ENCODE results near the gene ASGR1. TPM values are rescaled to one million over a fixed set of nuclear protein-coding genes. Genes with fewer than 3 reads are reported as not detected.
A peak's percentile ranks its signal among the peaks of the same experiment; 100 is the strongest.

The ASGR1 gene
- total RNA-seq, 4 donors from 2014 or later = 0.54 to 1.2 TPM; not detected in 2

DNA sequence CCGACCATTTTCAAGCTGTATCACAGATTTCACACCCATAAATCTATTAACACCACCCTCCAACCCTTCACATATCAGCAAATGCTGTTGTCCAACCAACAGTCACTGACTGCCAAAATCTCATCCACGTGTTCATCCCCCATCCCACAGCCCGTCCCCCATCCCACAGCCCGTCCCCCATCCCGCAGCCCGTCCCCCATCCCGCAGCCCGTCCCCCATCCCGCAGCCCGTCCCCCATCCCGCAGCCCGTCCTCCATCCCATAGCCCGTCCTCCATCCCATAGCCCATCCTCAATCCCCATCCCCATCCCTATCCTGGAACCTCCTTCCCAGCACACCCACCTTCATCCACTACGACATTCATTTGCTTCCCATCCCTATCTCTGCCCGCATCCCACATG is 26.4 kb upstream of the ASGR1 start:
- TF ChIP-seq POLR2A (IDR thresholded peaks at IDR 0.05) = no peak
- TF ChIP-seq EP300 (IDR thresholded peaks at IDR 0.05) = no peak
- TF ChIP-seq POLR2AphosphoS5 (IDR thresholded peaks at IDR 0.05) = no peak
- TF ChIP-seq CTCF (IDR thresholded peaks at IDR 0.05) = no peak
- WGBS, 2 donors (ENCODE audit: low coverage in 1 of 2) = 33 to 48% methylated on average over 3 to 15 of the region's 15 CpGs
- peak overlapping the region; percentile 57 to 59 for H3K4me3 ChIP-seq
- H3K4me1 ChIP-seq = peaks cover 0 to 49% (median 3%) of the 10 kb centered on the region in 3 donors
- no peaks in the 10 kb centered on the region for H3K27me3 ChIP-seq
- H3K36me3 ChIP-seq = peaks cover 0 to 34% of the 10 kb centered on the region in 2 donors
- H3K9me3 ChIP-seq = no peaks in the 10 kb centered on the region
- H3K27ac ChIP-seq = peak overlapping the region; percentile 30 to 84 (median 72)
- no peak for ATAC-seq

GRCh38 chr17:7204828-7205461 is 25.8 kb upstream of the ASGR1 start:
- Histone ChIP-seq H3K36me3 (peaks cover 0 to 40% of the 10 kb centered on the region in 2 donors), H3K27me3 (no peaks in the 10 kb centered on the region), H3K4me1 (peaks cover 0 to 49% (median 3%) of the 10 kb centered on the region in 3 donors), H3K9me3 (no peaks in the 10 kb centered on the region), H3K4me3 (peak overlapping the region; percentile 57 to 59), H3K27ac (peak overlapping the region; percentile 30 to 84 (median 72))
- peak; percentile 95 for ATAC-seq
- WGBS, 2 donors (ENCODE audit: low coverage in 1 of 2) = 0% methylated on average over 2 to 20 of the region's 34 CpGs
- TF ChIP-seq CTCF (IDR thresholded peaks at IDR 0.05) (no peak), POLR2AphosphoS5 (IDR thresholded peaks at IDR 0.05) (peak; percentile 27), EP300 (IDR thresholded peaks at IDR 0.05) (no peak), POLR2A (IDR thresholded peaks at IDR 0.05) (peak in 1 of 2 donors; percentile 9)

DNA sequence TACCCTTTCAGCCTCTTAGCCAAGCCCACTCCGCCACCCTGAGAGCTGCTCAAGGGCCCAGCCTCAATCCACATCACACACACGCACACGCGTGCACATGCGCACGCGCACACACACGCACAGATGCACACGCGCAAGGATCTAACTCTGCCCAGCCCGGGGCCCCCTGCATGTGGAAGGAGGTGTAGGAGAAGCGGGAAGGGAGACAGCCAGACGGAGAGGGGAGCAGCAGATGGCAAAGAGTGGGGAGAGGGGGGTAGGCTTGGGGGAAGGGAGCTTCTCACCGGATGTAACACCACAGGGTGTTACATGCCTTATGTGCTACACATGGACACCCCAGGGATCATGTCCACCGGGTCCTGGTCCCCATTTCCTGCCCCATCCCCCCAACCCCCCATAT is 25.2 kb upstream of the ASGR1 start:
- TF ChIP-seq EP300 (IDR thresholded peaks at IDR 0.05) (no peak), POLR2AphosphoS5 (IDR thresholded peaks at IDR 0.05) (no peak), POLR2A (IDR thresholded peaks at IDR 0.05) (no peak), CTCF (IDR thresholded peaks at IDR 0.05) (no peak)
- peaks cover 0 to 49% (median 3%) of the 10 kb centered on the region in 3 donors for H3K4me1 ChIP-seq
- H3K36me3 ChIP-seq = peaks cover 0 to 41% of the 10 kb centered on the region in 2 donors
- 10 to 36% methylated on average over 2 to 6 of the region's 15 CpGs for WGBS, 2 donors (ENCODE audit: low coverage in 1 of 2)
- H3K9me3 ChIP-seq = no peaks in the 10 kb centered on the region
- ATAC-seq = no peak
- peak overlapping the region in 3 of 4 donors; percentile 71 to 84 (median 72) for H3K27ac ChIP-seq
- peak overlapping the region; percentile 57 to 59 for H3K4me3 ChIP-seq
- H3K27me3 ChIP-seq = no peaks in the 10 kb centered on the region

- Histone ChIP-seq H3K4me1 (peaks cover 0 to 48% (median 3%) of the 10 kb centered on the region in 3 donors), H3K4me3 (no peak overlapping the region), H3K27me3 (no peaks in the 10 kb centered on the region), H3K9me3 (no peaks in the 10 kb centered on the region), H3K36me3 (peaks cover 0 to 49% of the 10 kb centered on the region in 2 donors), H3K27ac (peak overlapping the region in 1 of 4 donors; percentile 84)
- TF ChIP-seq CTCF (IDR thresholded peaks at IDR 0.05) = no peak
- no peak for TF ChIP-seq EP300 (IDR thresholded peaks at IDR 0.05)
- no peak for TF ChIP-seq POLR2A (IDR thresholded peaks at IDR 0.05)
- no peak for TF ChIP-seq POLR2AphosphoS5 (IDR thresholded peaks at IDR 0.05)
- no peak for ATAC-seq
- WGBS, 2 donors (ENCODE audit: low coverage in 1 of 2) = 94% methylated on average over 3 of the region's 16 CpGs; no CpG with 5 or more reads in 1 of the 2 donors
Measured at GRCh38 chr17:7203391-7203790, 24.2 kb upstream of the ASGR1 start.
